HG02798 (cell line): ENCODE data around the gene PLA2G4B.

Source experiments
- ATAC-seq: cut with Tn5 transposase; IDR thresholded peaks from one replicate; pipeline ENCODE4 v1.9.1; 2021; ENCODE audit warnings: mild to moderate bottlenecking; ENCODE audit not compliant: unreplicated experiment, poor library complexity

The PLA2G4B gene

GRCh38 chr15:41806291-41807181 lies 32.1 kb upstream of the PLA2G4B start:
- ATAC-seq, result no peak

GRCh38 chr15:41809121-41809520 lies 29.5 kb upstream of the PLA2G4B start:
- ATAC-seq, result no peak

- ATAC-seq, result no peak
These were observed 29.0 kb upstream of the PLA2G4B start for GRCh38 chr15:41809526-41810220.

GRCh38 chr15:41810651-41811431 lies 27.8 kb upstream of the PLA2G4B start:
- no peak for ATAC-seq

GRCh38 chr15:41811432-41812195 lies 27.0 kb upstream of the PLA2G4B start:
- peak; percentile 56 for ATAC-seq

- no peak for ATAC-seq
These were observed 25.7 kb upstream of the PLA2G4B start for GRCh38 chr15:41812820-41813375.

GRCh38 chr15:41813426-41813825 lies 25.2 kb upstream of the PLA2G4B start:
- ATAC-seq, result no peak

- ATAC-seq, result no peak
These were observed 24.1 kb upstream of the PLA2G4B start for GRCh38 chr15:41814534-41814933.

GRCh38 chr15:41816788-41817187 lies 21.9 kb upstream of the PLA2G4B start:
- no peak for ATAC-seq

- ATAC-seq, result no peak
These were observed 21.3 kb upstream of the PLA2G4B start for GRCh38 chr15:41817327-41817726.

- no peak for ATAC-seq
These were observed 20.9 kb upstream of the PLA2G4B start for GRCh38 chr15:41817781-41818180.

GRCh38 chr15:41819455-41820050 lies 19.1 kb upstream of the PLA2G4B start:
- ATAC-seq, result no peak

- ATAC-seq, result no peak
These were observed 17.7 kb upstream of the PLA2G4B start for GRCh38 chr15:41820791-41821423.

- no peak for ATAC-seq
These were observed 16.8 kb upstream of the PLA2G4B start for GRCh38 chr15:41821831-41822230.

GRCh38 chr15:41822471-41822870 lies 16.2 kb upstream of the PLA2G4B start:
- no peak for ATAC-seq

- no peak for ATAC-seq
These were observed 15.7 kb upstream of the PLA2G4B start for GRCh38 chr15:41822957-41823356.

- no peak for ATAC-seq
These were observed 15.1 kb upstream of the PLA2G4B start for GRCh38 chr15:41823502-41823901.

- no peak for ATAC-seq
These were observed 14.4 kb upstream of the PLA2G4B start for GRCh38 chr15:41824062-41824745.
